Naive thymus-derived CD8-positive, alpha-beta T cell (primary cell): ENCODE results near the gene RRP8. TPM values are rescaled to one million over a fixed set of nuclear protein-coding genes. Genes with fewer than 3 reads are reported as not detected.

Experiments
- polyA plus RNA-seq, 3 donors: library from polyadenylated mRNA; unstranded; fragments of 300-500 nt; fragmentation: Illumina TruSeq; gene quantifications; one replicate each; pipeline ENCODE4 v1.2.3, GENCODE V29; 2021
- total RNA-seq, 8 experiments: library from RNA in 2 of 8; stranded (reverse) in 2 of 8; gene quantifications; one replicate each; pipeline ENCODE4 v1.2.3 and lab custom pipeline; 2021 to 2026

The RRP8 gene
- total and polyA plus RNA-seq, 5 experiments from 2014 or later: 17.8 to 35.7 (median 25.9) TPM

Other genes starting within 250 kb of the RRP8 start
- gene SMPD1, start 213.1 kb downstream of the RRP8 start, total RNA-seq: 10 to 100 TPM; 54.8 to 62.0 TPM
- 10 to 100 TPM; 22.4 to 32.6 (median 31.7) TPM for gene SMPD1, start 213.1 kb downstream of the RRP8 start, polyA plus RNA-seq
- 100 to 1,000 TPM; 135 to 141 TPM for gene APBB1, start 184.5 kb downstream of the RRP8 start, total RNA-seq
- 100 to 1,000 TPM; 115 to 196 (median 146) TPM for gene APBB1, start 184.5 kb downstream of the RRP8 start, polyA plus RNA-seq
- 1 to 10 TPM; 1.6 to 1.7 TPM for gene HPX, start 162.6 kb downstream of the RRP8 start, total RNA-seq
- not detected for gene HPX, start 162.6 kb downstream of the RRP8 start, polyA plus RNA-seq
- gene TRIM3, start 129.7 kb downstream of the RRP8 start, total RNA-seq: 10 to 100 TPM; 20.7 to 25.9 TPM
- 1 to 10 TPM; 1.2 to 2.4 (median 1.8) TPM for gene TRIM3, start 129.7 kb downstream of the RRP8 start, polyA plus RNA-seq
- 10 to 100 TPM; 54.6 to 56.1 TPM for gene ARFIP2, start 122.3 kb downstream of the RRP8 start, total RNA-seq
- gene ARFIP2, start 122.3 kb downstream of the RRP8 start, polyA plus RNA-seq: 10 to 100 TPM; 31.1 to 43.8 (median 38.3) TPM
- 10 to 100 TPM; 69.2 to 71.5 TPM for gene TIMM10B, start 122.1 kb downstream of the RRP8 start, total RNA-seq
- gene TIMM10B, start 122.1 kb downstream of the RRP8 start, polyA plus RNA-seq: 10 to 100 TPM; 30.5 to 42.7 (median 30.9) TPM
- gene DNHD1, start 106.3 kb downstream of the RRP8 start, total RNA-seq: 10 to 100 TPM; 62.4 to 62.8 TPM
- 1 to 10 TPM; 1.0 to 1.9 (median 1.1) TPM for gene DNHD1, start 106.3 kb downstream of the RRP8 start, polyA plus RNA-seq
- 10 to 100 TPM; 88.5 to 93.5 TPM for gene ILK, start 158 bp upstream of the RRP8 start, total RNA-seq
- gene ILK, start 158 bp upstream of the RRP8 start, polyA plus RNA-seq: 10 to 100 TPM; 63.7 to 72.5 (median 68.5) TPM
- 100 to 1,000 TPM; 107 to 116 TPM for gene TAF10, start 8.6 kb upstream of the RRP8 start, total RNA-seq
- 100 to 1,000 TPM; 247 to 332 (median 249) TPM for gene TAF10, start 8.6 kb upstream of the RRP8 start, polyA plus RNA-seq
- 100 to 1,000 TPM; 130 TPM for gene TPP1, start 15.8 kb upstream of the RRP8 start, total RNA-seq
- gene TPP1, start 15.8 kb upstream of the RRP8 start, polyA plus RNA-seq: 100 to 1,000 TPM in 1 of 3 donors, 10 to 100 TPM in 2; 84.8 to 107 (median 85.1) TPM
- gene DCHS1, start 52.2 kb upstream of the RRP8 start, total RNA-seq: 10 to 100 TPM; 14.4 to 14.9 TPM
- 1 to 10 TPM; 2.2 to 6.1 (median 2.9) TPM for gene DCHS1, start 52.2 kb upstream of the RRP8 start, polyA plus RNA-seq
- gene MRPL17, start 79.7 kb upstream of the RRP8 start, total RNA-seq: 10 to 100 TPM; 27.5 to 30.1 TPM
- gene MRPL17, start 79.7 kb upstream of the RRP8 start, polyA plus RNA-seq: 10 to 100 TPM; 16.2 to 23.6 (median 16.5) TPM
- not detected for gene OR2AG2, start 168.4 kb upstream of the RRP8 start, total RNA-seq
- not detected for gene OR2AG2, start 168.4 kb upstream of the RRP8 start, polyA plus RNA-seq
- gene OR2AG1, start 179.4 kb upstream of the RRP8 start, total RNA-seq: not detected
- gene OR2AG1, start 179.4 kb upstream of the RRP8 start, polyA plus RNA-seq: not detected
- not detected for gene OR6A2, start 196.1 kb upstream of the RRP8 start, total RNA-seq
- gene OR6A2, start 196.1 kb upstream of the RRP8 start, polyA plus RNA-seq: not detected
- not detected for gene OR10A5, start 242.1 kb upstream of the RRP8 start, total RNA-seq
- not detected for gene OR10A5, start 242.1 kb upstream of the RRP8 start, polyA plus RNA-seq